ENCODE measurements around the gene RPS8.

Gene RPS8

GRCh38 chr1:44739307-44740178, 35.8 kb upstream of the RPS8 start, which contains the start of gene KIF2C:
Gene KIF2C (plus strand): TSS chr1:44739837. CDS start chr1:44739933, 96 bp downstream.
- H3K4me3 ChIP-seq (ENCODE audit: low read depth, low read length): peak within 1 kb of the TSS; percentile 93
- DNase-seq (ENCODE audit: low read depth): peak; percentile 99
- TF ChIP-seq CTCF (IDR thresholded peaks at IDR 0.05; ENCODE audit: insufficient read depth, low read depth, low read length, missing control alignments): no peak

DNA sequence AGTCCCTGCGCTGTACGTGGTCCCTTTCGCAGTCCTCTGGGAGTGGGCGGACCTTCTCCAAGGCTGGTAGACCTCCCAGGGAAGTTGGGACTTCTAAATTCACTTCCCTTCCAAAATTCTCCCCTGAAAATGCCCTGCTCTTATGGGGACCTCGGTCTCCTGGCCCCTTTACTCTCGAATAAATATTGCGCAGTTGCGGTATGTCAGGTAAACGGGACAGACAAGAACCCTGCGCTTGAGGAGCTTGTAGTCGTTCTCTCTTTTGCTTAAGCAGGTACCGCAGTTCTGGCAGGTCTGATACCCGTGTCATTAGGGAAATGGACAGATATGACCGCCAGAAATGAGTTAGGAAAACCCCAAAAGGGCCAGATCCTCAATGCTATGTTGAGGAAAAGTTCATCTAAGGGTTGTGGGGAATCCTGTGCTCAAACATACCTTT, 35.1 kb upstream of the RPS8 start:
- H3K4me3 ChIP-seq (ENCODE audit: low read depth, low read length): peak overlapping the region; percentile 93
- TF ChIP-seq CTCF (IDR thresholded peaks at IDR 0.05; ENCODE audit: insufficient read depth, low read depth, low read length, missing control alignments): no peak
- peak; percentile 40 for DNase-seq (ENCODE audit: low read depth)

DNA sequence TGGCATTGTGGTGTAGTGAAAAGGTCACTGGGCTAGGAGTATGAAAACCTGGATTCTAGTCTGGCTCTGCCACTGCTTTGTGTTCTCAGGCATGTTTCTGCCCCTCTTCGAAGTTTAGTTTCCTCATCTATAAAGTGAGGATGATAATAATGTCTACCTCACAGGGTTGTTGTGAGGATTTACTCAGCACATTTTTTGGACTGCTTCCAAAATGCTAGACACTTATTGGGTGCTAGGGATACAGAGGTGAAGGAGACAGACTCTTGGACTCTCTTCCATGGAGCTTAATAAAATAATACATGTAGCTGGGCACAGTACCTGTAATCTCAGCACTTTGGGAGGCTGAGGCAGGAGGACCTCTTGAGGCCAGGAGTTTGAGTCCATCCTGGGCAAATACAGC, 32.1 kb upstream of the RPS8 start:
- no peak for TF ChIP-seq CTCF (IDR thresholded peaks at IDR 0.05; ENCODE audit: insufficient read depth, low read depth, low read length, missing control alignments)
- no peak overlapping the region for H3K4me3 ChIP-seq (ENCODE audit: low read depth, low read length)
- no peak for DNase-seq (ENCODE audit: low read depth)

GRCh38 chr1:44747878-44748277, 27.5 kb upstream of the RPS8 start:
- H3K4me3 ChIP-seq (ENCODE audit: low read depth, low read length): no peak overlapping the region
- DNase-seq (ENCODE audit: low read depth): no peak
- TF ChIP-seq CTCF (IDR thresholded peaks at IDR 0.05; ENCODE audit: insufficient read depth, low read depth, low read length, missing control alignments): peak; percentile 1

- peak; percentile 61 for DNase-seq (ENCODE audit: low read depth)
- no peak for TF ChIP-seq CTCF (IDR thresholded peaks at IDR 0.05; ENCODE audit: insufficient read depth, low read depth, low read length, missing control alignments)
- no peak overlapping the region for H3K4me3 ChIP-seq (ENCODE audit: low read depth, low read length)
These were observed 17.9 kb upstream of the RPS8 start for GRCh38 chr1:44757420-44757819.

- DNase-seq (ENCODE audit: low read depth): no peak
- no peak for TF ChIP-seq CTCF (IDR thresholded peaks at IDR 0.05; ENCODE audit: insufficient read depth, low read depth, low read length, missing control alignments)
- H3K4me3 ChIP-seq (ENCODE audit: low read depth, low read length): no peak overlapping the region
These were observed 16.3 kb upstream of the RPS8 start for GRCh38 chr1:44759077-44759476.

All from GM12865 (cell line).